Heart left ventricle (tissue), 13 donors: ENCODE results near the gene COPS9.

Source experiments
- POLR2A ChIP-seq, 2 donors: fragments of 450-650 bp; IDR thresholded peaks; one replicate each; pipeline ENCODE4 v1.6.1; 2017; ENCODE audit warnings: antibody characterized with exemption in 2 of 2, mild to moderate bottlenecking in 2 of 2, moderate library complexity in 2 of 2
- TF ChIP-seq, protein P1 (sequence below), 12 donors: fragments of 200-600 bp; sonication (generic) in 4 of 12; IDR thresholded peaks; one replicate each; pipeline versions ENCODE4 v1.5.0 to v1.8.0; 2018 to 2022; ENCODE audit warnings: antibody characterized with exemption in 12 of 12, mild to moderate bottlenecking in 5 of 12
- donor health status: ischemic (EF 13 %, LVEDD 7.1; RV severe dilation, severe dysfunction).
- donor health status: DM: no; HTN: yes; CAD: no.
- donor health status: DM: no; HTN: no; CAD: no.
- donor health status: ischemic (EF 25% LVEDD 6.9; RV normal size, moderate dysfunction).
- donor health status: ischemic (EF 25% LVEDD 5.7; RV mildly dilated, moderate dysfunction).
- donor health status: ischemic (EF 35%, LVEDD 5.7; RV mildly dilated, moderate dysfunction).
- donor health status: nonischemic (EF 11% LVEDD 7.7; RV severe dilation, severe dysfunction).
- donor health status: DM: yes; HTN: yes; CAD: no.
- donor health status: PGD.
- donor health status: ischemic (EF 29% LVEDD 5.4; RV normal size, mild dysfunction).
- donor health status: nonischemic (EF 23%, LVEDD 6.1; RV moderate dilation, normal function).

DNA sequence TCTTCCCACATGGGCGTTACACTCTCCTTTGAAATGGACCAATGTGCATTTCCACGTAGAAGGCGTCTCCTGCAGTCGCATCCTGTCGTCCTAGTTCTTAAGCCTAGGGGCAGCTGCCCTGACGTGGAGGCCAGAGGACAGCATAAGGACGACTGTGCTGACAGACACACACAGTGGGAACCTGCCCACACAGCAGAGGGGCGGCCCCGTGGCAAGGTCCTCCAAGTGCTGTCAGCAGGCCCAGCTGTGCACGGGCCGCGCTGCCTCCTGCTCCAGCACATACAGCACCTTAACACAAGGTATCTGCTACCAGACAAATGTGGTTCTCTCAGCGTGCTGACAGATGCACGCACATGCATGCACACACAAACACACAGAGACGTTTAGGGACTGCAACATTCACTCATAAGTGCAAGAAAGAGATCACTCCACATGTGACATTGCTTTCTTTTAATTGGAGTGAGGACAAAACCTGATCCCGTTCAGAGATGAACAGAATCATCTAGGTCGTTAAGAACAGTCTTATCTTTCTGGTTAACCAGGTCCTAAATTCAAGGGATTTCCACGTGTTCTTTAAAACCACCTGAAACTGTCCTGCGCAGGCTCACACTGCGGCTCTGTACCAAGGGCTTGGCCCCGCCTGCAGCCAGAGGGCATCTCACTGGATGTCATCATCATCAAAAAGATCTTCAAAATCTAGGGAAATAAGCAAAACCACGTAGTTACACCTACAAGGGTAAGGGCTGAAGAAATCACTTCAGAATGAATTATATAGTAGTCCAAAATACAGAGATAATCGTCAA lies 5.5 kb downstream of the COPS9 start:
- TF ChIP-seq, protein P1, sequence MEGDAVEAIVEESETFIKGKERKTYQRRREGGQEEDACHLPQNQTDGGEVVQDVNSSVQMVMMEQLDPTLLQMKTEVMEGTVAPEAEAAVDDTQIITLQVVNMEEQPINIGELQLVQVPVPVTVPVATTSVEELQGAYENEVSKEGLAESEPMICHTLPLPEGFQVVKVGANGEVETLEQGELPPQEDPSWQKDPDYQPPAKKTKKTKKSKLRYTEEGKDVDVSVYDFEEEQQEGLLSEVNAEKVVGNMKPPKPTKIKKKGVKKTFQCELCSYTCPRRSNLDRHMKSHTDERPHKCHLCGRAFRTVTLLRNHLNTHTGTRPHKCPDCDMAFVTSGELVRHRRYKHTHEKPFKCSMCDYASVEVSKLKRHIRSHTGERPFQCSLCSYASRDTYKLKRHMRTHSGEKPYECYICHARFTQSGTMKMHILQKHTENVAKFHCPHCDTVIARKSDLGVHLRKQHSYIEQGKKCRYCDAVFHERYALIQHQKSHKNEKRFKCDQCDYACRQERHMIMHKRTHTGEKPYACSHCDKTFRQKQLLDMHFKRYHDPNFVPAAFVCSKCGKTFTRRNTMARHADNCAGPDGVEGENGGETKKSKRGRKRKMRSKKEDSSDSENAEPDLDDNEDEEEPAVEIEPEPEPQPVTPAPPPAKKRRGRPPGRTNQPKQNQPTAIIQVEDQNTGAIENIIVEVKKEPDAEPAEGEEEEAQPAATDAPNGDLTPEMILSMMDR (IDR thresholded peaks at IDR 0.05) = no peak
- TF ChIP-seq POLR2A (IDR thresholded peaks at IDR 0.05) = no peak
